WTC11 (cell line): ENCODE measurements around the gene GGCX. TPM values are rescaled to one million over a fixed set of nuclear protein-coding genes. Genes with fewer than 3 reads are reported as not detected.

Experiments
- ATAC-seq: fragments of 200-7000 bp; cut with Tn5 transposase; 2 replicates; pipeline ENCODE4 v1.10.0; 2021; ENCODE audit warnings: mild to moderate bottlenecking, moderate library complexity
- CTCF ChIA-PET: fragments of 300-600 bp; sonication (Branson Sonifier 250); formaldehyde crosslinking; loops from one replicate; lab custom pipeline; 2021; ENCODE audit warnings: antibody characterized with exemption; lab: Charles Lee
- POLR2A ChIA-PET: fragments of 350-600 bp; sonication (Branson Sonifier 250); formaldehyde crosslinking; loops from one replicate; lab custom pipeline; 2021; ENCODE audit warnings: antibody characterized with exemption; lab: Charles Lee
- DNase-seq: peaks from one replicate; pipeline ENCODE4 v3.0.0; 2021; ENCODE audit warnings: low spot score
- H3K27ac Mint-ChIP-seq: 2 replicates; pipeline ENCODE4 v1.8.0; 2021; ENCODE audit warnings: mixed read lengths
- H3K27me3 Mint-ChIP-seq: 2 replicates; pipeline ENCODE4 v1.8.0; 2021; ENCODE audit warnings: low read depth, mild to moderate bottlenecking, moderate library complexity, mixed read lengths
- H3K36me3 Mint-ChIP-seq: 2 replicates; pipeline ENCODE4 v1.8.0; 2021; ENCODE audit warnings: mixed read lengths
- H3K4me1 Mint-ChIP-seq: 2 replicates; pipeline ENCODE4 v1.8.0; 2022; ENCODE audit warnings: mixed read lengths
- H3K4me3 Mint-ChIP-seq: 2 replicates; pipeline ENCODE4 v1.8.0; 2021; ENCODE audit warnings: mild to moderate bottlenecking, moderate library complexity, mixed read lengths
- H3K9me3 Mint-ChIP-seq: 2 replicates; pipeline ENCODE4 v1.8.0; 2021; ENCODE audit warnings: mixed read lengths
- CREM ChIP-seq: sonication (generic); formaldehyde crosslinking; IDR thresholded peaks from 2 replicates; pipeline ENCODE4 v1.8.1; 2022; ENCODE audit warnings: mild to moderate bottlenecking, missing genetic modification reagents, moderate library complexity
- FOXJ3 ChIP-seq: sonication (generic); formaldehyde crosslinking; IDR thresholded peaks from 2 replicates; pipeline ENCODE4 v1.9.0; 2021; ENCODE audit warnings: missing genetic modification reagents, mild to moderate bottlenecking, borderline replicate concordance
- JUN ChIP-seq: sonication (generic); formaldehyde crosslinking; IDR thresholded peaks from 2 replicates; pipeline ENCODE4 v1.8.0; 2023; ENCODE audit warnings: mild to moderate bottlenecking, missing genetic modification reagents
- MXD4 ChIP-seq: fragments of 250-450 bp; sonication (Bioruptor Pico); IDR thresholded peaks from 2 replicates; pipeline ENCODE4 v1.8.0; 2021; ENCODE audit warnings: mild to moderate bottlenecking, moderate library complexity, borderline replicate concordance
- TEAD4 ChIP-seq: sonication (generic); formaldehyde crosslinking; IDR thresholded peaks from 2 replicates; pipeline ENCODE4 v1.8.0; 2022; ENCODE audit warnings: mild to moderate bottlenecking, missing genetic modification reagents
- TP53 ChIP-seq: sonication (generic); formaldehyde crosslinking; IDR thresholded peaks from 2 replicates; pipeline ENCODE4 v1.8.1; 2023; ENCODE audit warnings: mild to moderate bottlenecking, missing genetic modification reagents
- total RNA-seq: library from RNA; stranded (reverse); gene quantifications from 3 replicates; pipeline ENCODE4 v1.2.3, GENCODE V29; 2021
- TF ChIP-seq, protein P1 (sequence below): fragments of 250-450 bp; sonication (Bioruptor Pico); IDR thresholded peaks from 2 replicates; pipeline ENCODE4 v1.9.0; 2021; ENCODE audit warnings: mild to moderate bottlenecking
- TF ChIP-seq, protein P2 (sequence below): sonication (generic); formaldehyde crosslinking; IDR thresholded peaks from 2 replicates; pipeline ENCODE4 v1.8.1; 2023; ENCODE audit warnings: mild to moderate bottlenecking, missing genetic modification reagents
- TF ChIP-seq, protein P3 (sequence below): fragments of 250-450 bp; sonication (Bioruptor Pico); conservative IDR thresholded peaks from 2 replicates; pipeline ENCODE4 v1.9.0; 2021; ENCODE audit warnings: mild to moderate bottlenecking
- TF ChIP-seq, protein P4 (sequence below): fragments of 250-450 bp; sonication (Bioruptor Pico); IDR thresholded peaks from 2 replicates; pipeline ENCODE4 v1.8.0; 2021; ENCODE audit warnings: mild to moderate bottlenecking
- TF ChIP-seq, protein P5 (sequence below): sonication (generic); formaldehyde crosslinking; IDR thresholded peaks from 2 replicates; pipeline ENCODE4 v1.8.0; 2022; ENCODE audit warnings: mild to moderate bottlenecking, missing genetic modification reagents
- TF ChIP-seq, protein P6 (sequence below): sonication (generic); formaldehyde crosslinking; conservative IDR thresholded peaks from 2 replicates; pipeline ENCODE4 v1.8.1; 2022; ENCODE audit warnings: mild to moderate bottlenecking, missing genetic modification reagents

Gene GGCX
- total RNA-seq, 1 experiment from 2014 or later, result 40.9 TPM

DNA sequence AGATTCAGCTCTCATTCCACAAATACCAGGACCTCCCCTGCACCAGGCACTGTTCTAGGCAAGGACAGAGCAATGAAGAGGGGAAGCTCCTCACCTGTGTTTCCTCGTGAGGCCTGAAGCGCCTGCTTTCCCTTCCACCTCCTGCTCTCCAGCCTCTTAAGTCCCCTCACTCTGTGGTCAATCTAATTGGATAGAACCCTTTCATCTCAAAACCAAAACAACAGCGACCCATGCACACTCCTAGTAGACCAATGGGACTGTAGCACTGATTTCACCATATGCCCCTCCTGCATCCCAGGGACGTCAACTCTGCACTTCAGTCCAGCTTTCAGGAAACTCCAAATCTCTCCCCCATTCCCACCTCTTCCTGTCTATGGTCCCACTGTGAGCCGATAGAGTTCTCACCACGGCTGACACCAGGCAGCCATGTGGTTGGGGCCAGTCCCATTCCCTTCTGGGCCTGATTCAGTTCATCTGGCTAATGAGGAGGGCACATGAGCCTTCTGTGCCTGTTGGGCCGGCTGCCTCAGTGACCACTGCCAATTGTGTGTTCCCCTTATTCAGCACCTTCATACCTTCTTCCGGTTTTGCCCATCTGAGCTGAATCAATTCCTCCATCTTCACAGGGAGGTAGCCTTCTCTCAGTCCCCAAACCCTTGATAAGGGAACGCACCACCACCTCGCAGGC lies 55.6 kb downstream of the GGCX start (continued):
- TF ChIP-seq, protein P1, sequence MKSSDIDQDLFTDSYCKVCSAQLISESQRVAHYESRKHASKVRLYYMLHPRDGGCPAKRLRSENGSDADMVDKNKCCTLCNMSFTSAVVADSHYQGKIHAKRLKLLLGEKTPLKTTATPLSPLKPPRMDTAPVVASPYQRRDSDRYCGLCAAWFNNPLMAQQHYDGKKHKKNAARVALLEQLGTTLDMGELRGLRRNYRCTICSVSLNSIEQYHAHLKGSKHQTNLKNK (CRISPR knock-in tag), result no peak
- TF ChIP-seq, protein P2, sequence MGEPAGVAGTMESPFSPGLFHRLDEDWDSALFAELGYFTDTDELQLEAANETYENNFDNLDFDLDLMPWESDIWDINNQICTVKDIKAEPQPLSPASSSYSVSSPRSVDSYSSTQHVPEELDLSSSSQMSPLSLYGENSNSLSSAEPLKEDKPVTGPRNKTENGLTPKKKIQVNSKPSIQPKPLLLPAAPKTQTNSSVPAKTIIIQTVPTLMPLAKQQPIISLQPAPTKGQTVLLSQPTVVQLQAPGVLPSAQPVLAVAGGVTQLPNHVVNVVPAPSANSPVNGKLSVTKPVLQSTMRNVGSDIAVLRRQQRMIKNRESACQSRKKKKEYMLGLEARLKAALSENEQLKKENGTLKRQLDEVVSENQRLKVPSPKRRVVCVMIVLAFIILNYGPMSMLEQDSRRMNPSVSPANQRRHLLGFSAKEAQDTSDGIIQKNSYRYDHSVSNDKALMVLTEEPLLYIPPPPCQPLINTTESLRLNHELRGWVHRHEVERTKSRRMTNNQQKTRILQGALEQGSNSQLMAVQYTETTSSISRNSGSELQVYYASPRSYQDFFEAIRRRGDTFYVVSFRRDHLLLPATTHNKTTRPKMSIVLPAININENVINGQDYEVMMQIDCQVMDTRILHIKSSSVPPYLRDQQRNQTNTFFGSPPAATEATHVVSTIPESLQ (CRISPR knock-in tag), result no peak
- TF ChIP-seq TP53 (CRISPR knock-in tag), result no peak
- TF ChIP-seq JUN (CRISPR knock-in tag), result no peak
- TF ChIP-seq FOXJ3 (CRISPR knock-in tag), result no peak

DNA sequence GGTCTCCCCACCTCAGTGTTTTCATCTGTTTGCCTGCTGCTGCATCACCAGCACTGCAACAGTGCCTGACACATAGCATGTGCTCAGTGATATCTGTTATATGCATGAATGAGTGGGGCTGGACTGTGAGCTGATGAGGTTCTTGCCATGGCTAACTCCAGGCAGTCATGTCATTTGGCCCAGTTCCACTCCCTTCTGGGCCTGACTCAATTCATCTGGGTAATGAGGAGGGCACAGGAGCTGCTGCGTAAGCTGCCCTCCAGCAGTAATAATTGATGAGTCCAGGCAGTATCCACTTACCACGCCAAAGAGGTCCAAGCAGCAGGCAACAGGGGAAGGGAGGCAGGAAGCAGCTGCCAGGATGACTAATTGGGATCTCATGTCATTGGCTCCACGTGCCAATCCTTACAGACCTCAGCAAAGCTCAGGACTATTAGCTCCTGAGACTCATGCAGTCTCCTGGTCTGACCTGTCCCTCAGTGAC lies 56.5 kb downstream of the GGCX start:
- Mint-ChIP-seq H3K36me3 (no peaks in the 10 kb centered on the region), H3K27me3 (no peaks in the 10 kb centered on the region), H3K9me3 (peaks cover 7% of the 10 kb centered on the region), H3K4me3 (no peak overlapping the region), H3K27ac (no peak overlapping the region), H3K4me1 (peaks cover 8% of the 10 kb centered on the region)
- no peak for DNase-seq
- TF ChIP-seq, protein P3, sequence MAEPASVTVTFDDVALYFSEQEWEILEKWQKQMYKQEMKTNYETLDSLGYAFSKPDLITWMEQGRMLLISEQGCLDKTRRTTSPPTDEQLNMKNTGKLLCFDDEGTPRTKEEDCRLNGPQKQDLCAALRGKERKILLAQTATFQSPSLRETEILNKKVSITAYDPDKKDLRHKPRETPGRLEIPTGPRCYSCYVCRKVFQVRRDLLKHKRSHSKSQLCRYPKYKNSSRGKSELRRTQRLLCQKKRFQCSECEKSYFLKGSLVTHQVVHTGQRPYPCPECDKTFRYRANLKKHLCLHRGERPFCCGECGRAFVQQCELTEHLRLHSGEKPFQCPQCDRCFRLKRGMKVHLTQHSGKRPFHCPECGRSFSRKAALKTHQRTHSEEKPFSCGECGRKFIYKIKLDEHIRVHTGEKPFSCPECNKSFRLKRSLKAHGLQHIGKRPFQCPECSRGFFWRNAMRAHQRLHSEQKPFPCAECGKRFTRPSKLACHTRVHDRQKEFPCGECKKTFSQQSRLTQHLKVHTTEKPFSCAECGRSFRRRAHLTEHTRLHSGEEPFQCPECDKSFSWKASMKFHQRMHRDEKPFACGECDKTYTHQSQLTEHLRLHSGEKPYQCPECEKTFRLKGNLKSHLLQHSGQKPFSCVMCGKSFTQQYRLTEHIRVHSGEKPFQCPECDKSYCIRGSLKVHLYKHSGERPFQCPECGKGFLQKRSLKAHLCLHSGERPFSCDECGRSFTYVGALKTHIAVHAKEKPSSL (CRISPR knock-in tag), result no peak
- TF ChIP-seq CREM (CRISPR knock-in tag) (no peak), TEAD4 (CRISPR knock-in tag) (no peak), MXD4 (CRISPR knock-in tag) (no peak)
- TF ChIP-seq, protein P1 (CRISPR knock-in tag), result no peak
- TF ChIP-seq, protein P4, sequence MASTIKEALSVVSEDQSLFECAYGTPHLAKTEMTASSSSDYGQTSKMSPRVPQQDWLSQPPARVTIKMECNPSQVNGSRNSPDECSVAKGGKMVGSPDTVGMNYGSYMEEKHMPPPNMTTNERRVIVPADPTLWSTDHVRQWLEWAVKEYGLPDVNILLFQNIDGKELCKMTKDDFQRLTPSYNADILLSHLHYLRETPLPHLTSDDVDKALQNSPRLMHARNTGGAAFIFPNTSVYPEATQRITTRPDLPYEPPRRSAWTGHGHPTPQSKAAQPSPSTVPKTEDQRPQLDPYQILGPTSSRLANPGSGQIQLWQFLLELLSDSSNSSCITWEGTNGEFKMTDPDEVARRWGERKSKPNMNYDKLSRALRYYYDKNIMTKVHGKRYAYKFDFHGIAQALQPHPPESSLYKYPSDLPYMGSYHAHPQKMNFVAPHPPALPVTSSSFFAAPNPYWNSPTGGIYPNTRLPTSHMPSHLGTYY (CRISPR knock-in tag), result no peak
- TF ChIP-seq, protein P5, sequence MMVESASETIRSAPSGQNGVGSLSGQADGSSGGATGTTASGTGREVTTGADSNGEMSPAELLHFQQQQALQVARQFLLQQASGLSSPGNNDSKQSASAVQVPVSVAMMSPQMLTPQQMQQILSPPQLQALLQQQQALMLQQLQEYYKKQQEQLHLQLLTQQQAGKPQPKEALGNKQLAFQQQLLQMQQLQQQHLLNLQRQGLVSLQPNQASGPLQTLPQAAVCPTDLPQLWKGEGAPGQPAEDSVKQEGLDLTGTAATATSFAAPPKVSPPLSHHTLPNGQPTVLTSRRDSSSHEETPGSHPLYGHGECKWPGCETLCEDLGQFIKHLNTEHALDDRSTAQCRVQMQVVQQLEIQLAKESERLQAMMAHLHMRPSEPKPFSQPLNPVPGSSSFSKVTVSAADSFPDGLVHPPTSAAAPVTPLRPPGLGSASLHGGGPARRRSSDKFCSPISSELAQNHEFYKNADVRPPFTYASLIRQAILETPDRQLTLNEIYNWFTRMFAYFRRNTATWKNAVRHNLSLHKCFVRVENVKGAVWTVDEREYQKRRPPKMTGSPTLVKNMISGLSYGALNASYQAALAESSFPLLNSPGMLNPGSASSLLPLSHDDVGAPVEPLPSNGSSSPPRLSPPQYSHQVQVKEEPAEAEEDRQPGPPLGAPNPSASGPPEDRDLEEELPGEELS (CRISPR knock-in tag), result no peak
- TF ChIP-seq, protein P6, sequence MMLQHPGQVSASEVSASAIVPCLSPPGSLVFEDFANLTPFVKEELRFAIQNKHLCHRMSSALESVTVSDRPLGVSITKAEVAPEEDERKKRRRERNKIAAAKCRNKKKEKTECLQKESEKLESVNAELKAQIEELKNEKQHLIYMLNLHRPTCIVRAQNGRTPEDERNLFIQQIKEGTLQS (CRISPR knock-in tag), result no peak
- ChIA-PET POLR2A (interaction anchor here (1.0 kb wide), 1 partner anchor 20 kb away, joined by 3 read pairs; no protein-coding TSS in a partner anchor), CTCF (interaction anchor here (1.3 to 1.6 kb wide), 2 partner anchors 74 to 85 kb away, joined by 3 to 4 read pairs; no protein-coding TSS in a partner anchor)
- no peak for ATAC-seq
